ENCODE data around the gene TECPR2. TPM values are rescaled to one million over a fixed set of nuclear protein-coding genes. Genes with fewer than 3 reads are reported as not detected.

Gene TECPR2
- total and polyA plus RNA-seq, 12 donors = 5.1 to 74.3 (median 12.9) TPM

GRCh38 chr14:102464846-102465341 lies 102.2 kb downstream of the TECPR2 start:
- H3K9me3 ChIP-seq (replicated peaks in 1 of 3) = no peaks in the 10 kb centered on the region
- no peak overlapping the region for H3K27ac ChIP-seq
- H3K4me3 ChIP-seq = no peak overlapping the region
- H3K36me3 ChIP-seq (replicated peaks in 1 of 2) = no peaks in the 10 kb centered on the region
- 93 to 94% (median 93%) methylated on average over 5 to 6 of the region's 6 CpGs for WGBS, 4 donors
- no peak for DNase-seq
- intact Hi-C loops (cut with DNase I) = no loop called here
- no peaks in the 10 kb centered on the region for H3K27me3 ChIP-seq
- no peak for TF ChIP-seq POLR2A (IDR thresholded peaks at IDR 0.05)
- H3K4me1 ChIP-seq (replicated peaks in 1 of 2) = no peaks in the 10 kb centered on the region

- no peak overlapping the region for H3K4me3 ChIP-seq
- 98 to 100% (median 100%) methylated on average over 1 of the region's 1 CpG for whole genome bisulfite sequencing, 4 donors
- no peak for DNase-seq
- H3K36me3 ChIP-seq (replicated peaks in 1 of 2) = no peaks in the 10 kb centered on the region
- H3K27ac ChIP-seq = no peak overlapping the region
- H3K9me3 ChIP-seq (replicated peaks in 1 of 3) = no peaks in the 10 kb centered on the region
- intact Hi-C loops (cut with DNase I) = no loop called here
- no peak for TF ChIP-seq CTCF (IDR thresholded peaks at IDR 0.05)
- TF ChIP-seq POLR2A (IDR thresholded peaks at IDR 0.05) = no peak
- no peaks in the 10 kb centered on the region for H3K4me1 ChIP-seq (replicated peaks in 1 of 2)
- no peaks in the 10 kb centered on the region for H3K27me3 ChIP-seq
Observed at GRCh38 chr14:102469261-102469660, 106.5 kb downstream of the TECPR2 start.

- TF ChIP-seq CTCF (IDR thresholded peaks at IDR 0.05) (no peak), POLR2A (IDR thresholded peaks at IDR 0.05) (no peak)
- WGBS, 4 donors = 83 to 88% (median 86%) methylated on average over 8 of the region's 8 CpGs
- no peak overlapping the region for H3K27ac ChIP-seq
- no peaks in the 10 kb centered on the region for H3K36me3 ChIP-seq (replicated peaks in 1 of 2)
- H3K27me3 ChIP-seq = no peaks in the 10 kb centered on the region
- no peak for DNase-seq
- H3K9me3 ChIP-seq (replicated peaks in 1 of 3) = no peaks in the 10 kb centered on the region
- intact Hi-C loops (cut with DNase I) = no loop called here
- H3K4me3 ChIP-seq = no peak overlapping the region
- peaks cover 0 to 7% of the 10 kb centered on the region in 2 donors for H3K4me1 ChIP-seq (replicated peaks in 1 of 2)
Observed at GRCh38 chr14:102471921-102472790, 109.4 kb downstream of the TECPR2 start.

GRCh38 chr14:102472791-102473150 lies 110.0 kb downstream of the TECPR2 start:
- TF ChIP-seq POLR2A (IDR thresholded peaks at IDR 0.05) (no peak), CTCF (IDR thresholded peaks at IDR 0.05) (no peak)
- Histone ChIP-seq H3K4me3 (no peak overlapping the region), H3K27ac (no peak overlapping the region), H3K27me3 (no peaks in the 10 kb centered on the region), H3K4me1 (replicated peaks in 1 of 2) (peaks cover 0 to 7% of the 10 kb centered on the region in 2 donors), H3K9me3 (replicated peaks in 1 of 3) (no peaks in the 10 kb centered on the region), H3K36me3 (replicated peaks in 1 of 2) (no peaks in the 10 kb centered on the region)
- DNase-seq = no peak
- 73 to 92% (median 86%) methylated on average over 7 to 9 of the region's 9 CpGs for WGBS, 4 donors
- intact Hi-C loops (cut with DNase I) = no loop called here

All from adrenal gland (tissue), 12 donors.